CD4-positive, alpha-beta T cell (primary cell): Measurements from ENCODE around the gene ZMYM3. TPM values are rescaled to one million over a fixed set of nuclear protein-coding genes. Genes with fewer than 3 reads are reported as not detected.

Experiments
- ATAC-seq: fragments of 200-7000 bp; cut with Tn5 transposase; one replicate; pipeline ENCODE4 v1.10.0; 2022; ENCODE audit warnings: mild to moderate bottlenecking; ENCODE audit not compliant: poor library complexity
- CTCF ChIA-PET: fragments of 350-600 bp; sonication (Branson Sonifier 250); formaldehyde crosslinking; loops from one replicate; lab custom pipeline; 2021; ENCODE audit warnings: antibody characterized with exemption, inconsistent platforms; lab: Charles Lee
- POLR2A ChIA-PET: fragments of 350-600 bp; sonication (Branson Sonifier 250); formaldehyde crosslinking; loops from one replicate; lab custom pipeline; 2021; ENCODE audit warnings: antibody characterized with exemption, inconsistent platforms; lab: Charles Lee
- DNase-seq, 14 experiments: peaks; one replicate each; pipeline ENCODE4 v3.0.0-alpha.2; 2013 to 2020; ENCODE audit warnings: mixed read lengths in 2 of 14
- H3K27ac ChIP-seq, 2 donors: one replicate each; pipeline versions ENCODE4 v1.5.1 to v1.7.0; 2013; ENCODE audit warnings: low read length in 2 of 2, low read depth in 1 of 2, mild to moderate bottlenecking in 1 of 2
- H3K27me3 ChIP-seq, 2 experiments: 1 replicate in 1 of 2; 2 replicates in 1 of 2; pipeline versions ENCODE4 v1.6.1 to v1.7.0; 2013; ENCODE audit warnings: low read length in 2 of 2, control low read depth in 1 of 2, mild to moderate bottlenecking in 1 of 2, moderate library complexity in 1 of 2; ENCODE audit not compliant: insufficient read depth in 2 of 2, control insufficient read depth in 1 of 2
- H3K36me3 ChIP-seq: one replicate; pipeline ENCODE4 v1.6.1; 2013; ENCODE audit warnings: low read length, control low read depth; ENCODE audit not compliant: insufficient read depth
- H3K4me1 ChIP-seq: one replicate; pipeline ENCODE4 v1.6.1; 2013; ENCODE audit warnings: low read length, control low read depth; ENCODE audit not compliant: insufficient read depth
- H3K4me3 ChIP-seq: one replicate; pipeline ENCODE4 v1.5.1; 2013; ENCODE audit warnings: mild to moderate bottlenecking, low read length, moderate library complexity
- H3K9me3 ChIP-seq, 2 experiments: 1 replicate in 1 of 2; 2 replicates in 1 of 2; pipeline versions ENCODE4 v1.6.1 to v1.7.0; 2013; ENCODE audit warnings: low read length in 2 of 2, mild to moderate bottlenecking in 2 of 2, control low read depth in 1 of 2, moderate library complexity in 1 of 2; ENCODE audit not compliant: control insufficient read depth in 1 of 2, insufficient read depth in 1 of 2
- H3K27ac Mint-ChIP-seq: one replicate; pipeline ENCODE4 v1.8.0; 2020; ENCODE audit warnings: mixed read lengths
- H3K27me3 Mint-ChIP-seq: one replicate; pipeline ENCODE4 v1.8.0; 2021; ENCODE audit warnings: mixed read lengths
- H3K36me3 Mint-ChIP-seq: one replicate; pipeline ENCODE4 v1.8.0; 2021; ENCODE audit warnings: low read depth, mixed read lengths
- H3K4me1 Mint-ChIP-seq: one replicate; pipeline ENCODE4 v1.8.0; 2021; ENCODE audit warnings: low read depth, mixed read lengths
- H3K4me3 Mint-ChIP-seq: one replicate; pipeline ENCODE4 v1.8.0; 2020; ENCODE audit warnings: mild to moderate bottlenecking, mixed read lengths
- H3K9me3 Mint-ChIP-seq: one replicate; pipeline ENCODE4 v1.8.0; 2020; ENCODE audit warnings: mixed read lengths
- CTCF ChIP-seq: fragments of 200-600 bp; IDR thresholded peaks from one replicate; pipeline ENCODE4 v1.8.0; 2022; ENCODE audit warnings: antibody characterized with exemption, mild to moderate bottlenecking
- intact Hi-C, 2 experiments: fragments of 100-400 bp; cut with DNase I in 1 of 2; cut with micrococcal nuclease in 1 of 2; formaldehyde crosslinking; loops; one replicate each; pipeline versions ENCODE4 v1.15.1 to v1.9.0; 2023 to 2025; cut with DNase I, micrococcal nuclease
- total RNA-seq, 174 experiments: library from RNA in 2 of 174; stranded (reverse) in 2 of 174; gene quantifications; one replicate each; pipeline ENCODE4 v1.2.3 and lab custom pipeline; 2021 to 2026

Gene ZMYM3
- total RNA-seq, 2 experiments from 2014 or later: 16.7 to 17.6 TPM

- DNase-seq (peak in 2 of 14 experiments; percentile 8 to 10), ATAC-seq (no peak)
- ChIA-PET POLR2A (interaction anchor here (1.0 kb wide), 1 partner anchor 32 kb away, joined by 6 read pairs; the partner anchor contains the start of gene NONO), CTCF (no interaction called here)
- no peak overlapping the region for H3K27ac ChIP-seq
- H3K4me1 ChIP-seq: peaks cover 27% of the 10 kb centered on the region
- no peak overlapping the region for H3K4me3 ChIP-seq
- peak overlapping the region; percentile 20 for H3K27ac Mint-ChIP-seq
- H3K4me1 Mint-ChIP-seq: peaks cover 29% of the 10 kb centered on the region
- H3K4me3 Mint-ChIP-seq: peak overlapping the region; percentile 69
- H3K27me3 Mint-ChIP-seq: no peaks in the 10 kb centered on the region
- H3K27me3 ChIP-seq: no peaks in the 10 kb centered on the region
- TF ChIP-seq CTCF: no peak
- peaks cover 20% of the 10 kb centered on the region for H3K36me3 ChIP-seq
- no peaks in the 10 kb centered on the region for H3K9me3 ChIP-seq
- no peaks in the 10 kb centered on the region for H3K9me3 Mint-ChIP-seq
- intact Hi-C loops: loop anchor here (5.0 to 10.0 kb wide), 4 partner anchors 59 to 187 kb away; partner anchors contain the start of genes FOXO4 (in 2 of the 2), SNX12 (in 1 of the 2) and TAF1 (in 1 of the 2)
- H3K36me3 Mint-ChIP-seq: peaks cover 31% of the 10 kb centered on the region
These were observed 2.4 kb downstream of the ZMYM3 start for GRCh38 chrX:71251466-71251973.

GRCh38 chrX:71250841-71251240, 3.1 kb downstream of the ZMYM3 start:
- CTCF ChIA-PET: no interaction called here
- no peak for TF ChIP-seq CTCF
- H3K36me3 Mint-ChIP-seq: peaks cover 35% of the 10 kb centered on the region
- POLR2A ChIA-PET: no interaction called here
- H3K27me3 ChIP-seq: no peaks in the 10 kb centered on the region
- no peak for ATAC-seq
- no peak overlapping the region for H3K4me3 ChIP-seq
- no peak overlapping the region for H3K27ac ChIP-seq
- peaks cover 27% of the 10 kb centered on the region for H3K4me1 ChIP-seq
- H3K9me3 Mint-ChIP-seq: no peaks in the 10 kb centered on the region
- H3K9me3 ChIP-seq: no peaks in the 10 kb centered on the region
- peaks cover 25% of the 10 kb centered on the region for H3K36me3 ChIP-seq
- no peaks in the 10 kb centered on the region for H3K27me3 Mint-ChIP-seq
- DNase-seq: no peak
- peaks cover 28% of the 10 kb centered on the region for H3K4me1 Mint-ChIP-seq
- H3K27ac Mint-ChIP-seq: no peak overlapping the region
- H3K4me3 Mint-ChIP-seq: no peak overlapping the region
- intact Hi-C loops: loop anchor here (5.0 to 10.0 kb wide), 4 partner anchors 59 to 186 kb away; partner anchors contain the start of genes FOXO4 (in 2 of the 2), SNX12 (in 1 of the 2) and TAF1 (in 1 of the 2)

- ChIA-PET POLR2A (interaction anchor here (0.5 kb wide), 1 partner anchor 9 kb away, joined by 4 read pairs; no protein-coding TSS in a partner anchor), CTCF (interaction anchor here (0.7 kb wide), 1 partner anchor 78 kb away, joined by 3 read pairs; no protein-coding TSS in a partner anchor)
- intact Hi-C loops: no loop called here
- Histone ChIP-seq H3K36me3 (peaks cover 60% of the 10 kb centered on the region), H3K4me3 (no peak overlapping the region), H3K9me3 (no peaks in the 10 kb centered on the region), H3K4me1 (no peaks in the 10 kb centered on the region), H3K27me3 (no peaks in the 10 kb centered on the region), H3K27ac (no peak overlapping the region)
- Mint-ChIP-seq H3K27ac (no peak overlapping the region), H3K4me1 (no peaks in the 10 kb centered on the region), H3K27me3 (no peaks in the 10 kb centered on the region), H3K9me3 (no peaks in the 10 kb centered on the region), H3K36me3 (peaks cover 83% of the 10 kb centered on the region), H3K4me3 (no peak overlapping the region)
- DNase-seq (no peak), ATAC-seq (no peak)
- no peak for TF ChIP-seq CTCF
These were observed 8.8 kb downstream of the ZMYM3 start for GRCh38 chrX:71245159-71245558.
